Measurements from ENCODE around the gene AKT3.

GRCh38 chr1:243474906-243475305, 375.1 kb downstream of the AKT3 start:
- TF ChIP-seq, protein P1, sequence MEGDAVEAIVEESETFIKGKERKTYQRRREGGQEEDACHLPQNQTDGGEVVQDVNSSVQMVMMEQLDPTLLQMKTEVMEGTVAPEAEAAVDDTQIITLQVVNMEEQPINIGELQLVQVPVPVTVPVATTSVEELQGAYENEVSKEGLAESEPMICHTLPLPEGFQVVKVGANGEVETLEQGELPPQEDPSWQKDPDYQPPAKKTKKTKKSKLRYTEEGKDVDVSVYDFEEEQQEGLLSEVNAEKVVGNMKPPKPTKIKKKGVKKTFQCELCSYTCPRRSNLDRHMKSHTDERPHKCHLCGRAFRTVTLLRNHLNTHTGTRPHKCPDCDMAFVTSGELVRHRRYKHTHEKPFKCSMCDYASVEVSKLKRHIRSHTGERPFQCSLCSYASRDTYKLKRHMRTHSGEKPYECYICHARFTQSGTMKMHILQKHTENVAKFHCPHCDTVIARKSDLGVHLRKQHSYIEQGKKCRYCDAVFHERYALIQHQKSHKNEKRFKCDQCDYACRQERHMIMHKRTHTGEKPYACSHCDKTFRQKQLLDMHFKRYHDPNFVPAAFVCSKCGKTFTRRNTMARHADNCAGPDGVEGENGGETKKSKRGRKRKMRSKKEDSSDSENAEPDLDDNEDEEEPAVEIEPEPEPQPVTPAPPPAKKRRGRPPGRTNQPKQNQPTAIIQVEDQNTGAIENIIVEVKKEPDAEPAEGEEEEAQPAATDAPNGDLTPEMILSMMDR (optimal IDR thresholded peaks at IDR 0.05 in 1 of 3, IDR thresholded peaks at IDR 0.05 in 1 of 3, conservative IDR thresholded peaks at IDR 0.05 in 1 of 3; ENCODE audit: extremely low read depth in 1 of 3, insufficient read depth in 2 of 3, low read length in 3 of 3): no peak
- no peak for TF ChIP-seq EZH2 (IDR thresholded peaks at IDR 0.05; ENCODE audit: low read length)
